ENCODE measurements around the gene MIF.
"Not testable (repeated sequence)": the region's sequence is repeated elsewhere in the genome, so short reads cannot be mapped to it uniquely, and the experiment has no call there.

MIF gene

DNA sequence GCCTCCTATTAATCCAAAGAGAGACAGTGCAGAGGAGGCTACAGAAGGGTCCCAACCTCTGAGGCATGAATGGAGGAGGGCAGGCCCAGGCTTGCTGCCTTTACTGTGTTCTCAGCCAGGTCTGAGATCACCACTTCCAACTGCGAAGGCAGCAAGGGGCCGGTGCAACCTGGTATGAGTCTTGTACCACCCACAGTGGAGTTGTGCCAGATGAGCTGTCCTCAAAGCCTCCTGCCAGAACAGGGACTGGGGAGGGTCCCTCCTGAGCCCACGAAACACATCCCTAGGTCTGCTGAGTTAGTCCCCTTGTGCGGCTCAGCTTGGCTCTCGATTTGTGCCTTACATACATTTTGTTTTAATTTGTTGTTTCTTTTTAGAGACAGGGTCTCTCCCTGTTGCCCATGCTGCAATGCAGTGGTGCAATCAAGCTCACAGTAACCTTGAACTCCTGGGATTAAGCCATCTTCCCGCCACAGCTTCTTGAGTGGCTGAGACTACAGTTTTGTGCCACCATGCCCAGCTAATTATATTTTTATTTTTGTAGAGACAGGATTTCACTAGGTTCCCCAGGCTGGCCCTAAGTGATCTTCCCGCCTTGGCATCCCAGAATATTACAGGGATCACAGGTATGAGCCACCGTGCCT lies 9.3 kb downstream of the MIF start:
- DNase-seq: no peak

DNA sequence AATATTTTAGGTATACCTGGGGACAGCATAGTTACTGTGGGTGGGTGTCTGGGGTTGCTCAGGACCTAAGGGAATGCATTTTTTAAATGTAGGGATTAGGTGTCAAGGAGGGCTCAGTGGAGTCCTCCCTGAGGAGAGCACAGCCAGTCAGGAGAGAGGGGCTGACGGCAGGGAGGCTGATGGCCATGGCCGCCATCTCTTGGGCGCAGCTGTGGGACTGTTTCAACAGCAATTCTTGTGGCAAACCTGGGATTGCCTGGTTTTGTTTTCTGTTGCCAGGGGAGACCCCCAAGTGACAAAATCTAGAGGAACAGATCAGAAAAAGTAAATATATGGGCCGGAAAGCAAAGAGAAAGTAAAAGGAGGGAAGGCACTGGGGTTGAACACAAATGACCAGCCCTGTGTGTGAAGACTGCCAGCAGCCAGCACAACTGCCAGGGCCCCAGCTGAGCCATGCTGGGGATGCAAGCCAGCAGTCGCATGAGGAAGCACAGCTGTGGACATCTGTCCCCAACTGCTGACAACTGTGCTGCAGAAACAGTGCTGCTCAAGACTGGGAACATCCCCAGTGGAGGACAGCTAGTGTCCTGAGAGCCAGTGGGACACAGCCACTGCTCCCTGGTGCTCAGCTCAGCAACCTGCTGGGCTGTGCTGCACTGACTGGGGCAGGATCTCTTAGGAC lies 10.5 kb downstream of the MIF start:
- no peak for DNase-seq

- DNase-seq: no peak
Measured at GRCh38 chr22:23906641-23907040, 12.5 kb downstream of the MIF start.

DNA sequence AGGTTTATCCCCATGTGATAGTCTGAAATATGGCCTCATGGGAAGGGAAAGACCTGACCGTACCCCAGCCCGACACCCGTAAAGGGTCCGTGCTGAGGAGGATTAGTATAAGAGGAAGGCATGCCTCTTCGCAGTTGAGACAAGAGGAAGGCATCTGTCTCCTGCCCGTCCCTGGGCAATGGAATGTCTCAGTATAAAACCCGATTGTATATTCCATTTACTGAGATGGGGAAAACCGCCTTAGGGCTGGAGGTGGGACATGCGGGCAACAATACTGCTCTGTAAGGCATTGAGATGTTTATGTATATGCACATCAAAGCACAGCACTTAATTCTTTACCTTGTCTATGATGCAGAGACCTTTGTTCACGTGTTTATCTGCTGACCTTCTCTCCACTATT lies 13.2 kb downstream of the MIF start:
- DNase-seq: not testable (repeated sequence)

DNA sequence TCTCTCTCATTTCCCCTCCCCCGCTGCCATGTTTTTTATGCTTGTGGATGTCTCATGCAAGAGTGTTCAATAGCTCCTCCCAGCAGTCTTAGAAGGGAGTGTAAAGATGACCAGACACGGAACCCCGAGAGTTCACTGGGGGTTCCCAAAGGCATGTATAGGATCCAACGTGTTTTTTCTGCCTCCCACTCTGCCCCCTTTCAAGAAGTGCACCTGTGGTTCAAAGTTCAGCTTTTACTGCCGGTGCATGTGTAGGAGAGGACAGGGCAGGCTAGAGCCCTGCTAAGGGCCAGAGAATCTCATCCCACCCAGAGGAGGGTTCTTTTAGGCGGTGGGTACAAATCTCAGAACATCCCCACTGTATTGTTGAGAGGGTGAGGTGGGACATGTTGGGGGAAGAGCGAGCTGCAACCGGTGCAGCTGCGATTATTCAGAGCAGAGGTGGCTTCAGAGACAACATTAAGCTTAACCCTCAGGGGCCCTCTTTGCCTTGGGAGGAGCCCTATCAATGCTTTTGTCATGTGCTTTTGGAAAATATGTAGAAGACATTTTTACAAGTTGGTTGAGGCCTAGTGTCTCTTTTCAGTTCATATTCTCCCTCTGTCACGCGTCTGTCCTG lies 14.5 kb downstream of the MIF start:
- DNase-seq: no peak

GRCh38 chr22:23909296-23909898 lies 15.2 kb downstream of the MIF start:
- no peak for DNase-seq

GRCh38 chr22:23910496-23911190 lies 16.5 kb downstream of the MIF start:
- DNase-seq: no peak

DNA sequence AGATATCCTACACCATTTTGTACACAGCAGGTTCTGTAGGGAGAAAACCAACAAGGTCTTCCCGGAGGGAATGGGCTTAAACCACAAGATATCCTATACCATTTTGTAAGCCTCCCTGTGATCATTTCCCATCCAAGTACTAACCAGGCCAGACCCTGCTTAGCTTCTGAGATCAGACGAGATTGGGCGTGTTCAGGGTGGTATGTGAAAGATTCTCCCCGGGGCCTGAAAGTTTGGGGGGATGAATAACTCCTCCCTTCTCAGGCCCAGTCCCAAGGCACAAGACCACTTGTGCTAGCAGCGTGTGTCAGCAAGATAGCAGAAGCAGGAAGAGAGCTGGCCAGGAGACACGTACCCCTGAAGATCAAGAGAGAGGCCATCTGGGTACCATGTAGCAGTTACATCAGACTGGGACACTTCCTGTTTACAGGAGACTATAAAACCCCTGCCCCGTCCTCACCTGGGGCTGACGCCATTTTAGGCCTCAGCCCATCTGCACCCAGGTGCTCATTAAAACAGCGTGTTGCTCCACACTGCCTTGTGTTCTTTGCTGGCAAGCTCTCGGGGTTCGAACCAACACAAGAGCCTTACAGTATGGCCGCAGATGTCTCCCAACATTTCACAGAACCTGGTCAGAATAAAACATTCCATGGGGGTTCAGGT lies 17.3 kb downstream of the MIF start:
- no peak for DNase-seq

GRCh38 chr22:23912293-23912903 lies 18.2 kb downstream of the MIF start:
- DNase-seq: no peak

GRCh38 chr22:23913306-23913660 lies 19.1 kb downstream of the MIF start:
- no peak for DNase-seq

- DNase-seq: peak; percentile 99
Measured at GRCh38 chr22:23913661-23914353, 19.6 kb downstream of the MIF start.

GRCh38 chr22:23915290-23915689 lies 21.1 kb downstream of the MIF start:
- no peak for DNase-seq

DNA sequence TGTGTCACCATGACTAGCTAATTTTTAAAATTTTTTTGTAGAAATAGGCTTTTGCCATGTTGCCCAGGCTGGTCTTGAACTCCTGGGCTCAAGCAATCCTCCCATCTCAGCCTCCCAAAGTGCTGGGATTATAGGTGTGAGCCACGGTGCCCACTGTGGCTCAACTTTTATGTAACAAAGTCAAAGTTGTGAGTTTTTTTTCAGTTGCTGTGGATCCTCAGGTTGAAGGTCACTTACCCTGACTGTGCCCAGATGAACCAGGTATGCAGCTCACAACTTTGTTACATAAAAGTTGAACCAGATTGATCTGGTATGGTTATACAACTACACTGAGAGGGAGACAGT lies 26.1 kb downstream of the MIF start:
- DNase-seq: not testable (repeated sequence)

GRCh38 chr22:23921586-23922201 lies 27.5 kb downstream of the MIF start:
- not testable (repeated sequence) for DNase-seq

GRCh38 chr22:23922921-23923320 lies 28.7 kb downstream of the MIF start:
- DNase-seq: no peak

DNA sequence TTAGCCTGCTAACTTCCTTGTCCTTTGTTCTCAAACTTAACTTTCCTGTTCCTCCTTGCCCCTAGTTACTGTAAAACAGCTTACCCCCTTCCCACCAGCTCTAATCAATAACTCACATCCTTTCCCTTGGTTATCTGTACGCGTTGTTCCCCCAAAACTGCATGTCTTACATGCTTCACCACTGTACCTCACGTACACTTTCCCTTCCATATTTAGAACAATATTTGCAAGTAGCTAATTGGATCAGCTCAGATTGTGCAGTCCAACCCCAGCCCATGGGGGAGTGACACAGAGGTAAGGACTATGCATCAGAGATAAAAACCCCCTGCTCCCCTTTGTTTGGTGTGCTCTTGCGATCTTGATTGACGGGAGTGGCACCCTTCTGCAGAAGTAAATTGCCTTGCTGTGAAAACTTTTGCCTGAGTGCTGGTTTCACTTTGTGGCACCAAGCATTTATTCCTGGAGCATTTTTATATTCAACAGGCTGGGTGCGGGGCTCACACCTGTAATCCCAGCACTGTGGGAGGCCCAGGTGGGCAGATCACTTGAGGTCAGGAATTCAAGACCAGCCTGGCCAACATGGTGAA lies 30.9 kb downstream of the MIF start:
- no peak for DNase-seq

GRCh38 chr22:23926561-23926960 lies 32.4 kb downstream of the MIF start:
- DNase-seq: no peak

GRCh38 chr22:23938328-23939016 lies 44.3 kb downstream of the MIF start:
- no peak for DNase-seq

GRCh38 chr22:23939017-23939357 lies 44.8 kb downstream of the MIF start:
- no peak for DNase-seq

DNA sequence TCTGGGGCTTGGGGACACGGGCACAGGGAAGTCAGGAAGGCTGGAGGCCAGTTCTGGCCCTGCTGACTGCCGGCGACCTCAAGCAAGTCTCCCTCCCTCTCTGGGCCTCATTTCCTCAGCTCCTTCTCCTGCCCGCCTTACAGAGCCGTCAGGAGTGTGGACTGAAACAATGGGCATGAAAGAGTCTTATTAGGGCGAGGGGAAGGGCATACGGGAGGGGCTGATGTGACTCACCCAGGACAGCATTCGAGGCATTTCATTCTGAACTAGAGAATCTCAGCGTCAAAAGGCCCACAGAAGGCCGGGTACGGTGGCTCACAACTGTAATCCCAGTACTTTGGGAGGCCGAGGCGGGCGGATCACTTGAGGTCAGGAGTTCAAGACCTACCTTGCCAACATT lies 46.0 kb downstream of the MIF start:
- DNase-seq: not testable (repeated sequence)
